CD4-positive, alpha-beta T cell treated with Interleukin-2 at 100 ng/mL for 4 hours (primary cell): ENCODE measurements around the gene GPR160.

Source experiments
- DNase-seq: peaks from one replicate; pipeline ENCODE4 v3.0.0-alpha.2; 2020; ENCODE audit warnings: low spot score

Gene GPR160

GRCh38 chr3:170027233-170028102 is 10.3 kb upstream of the GPR160 start:
- peak; percentile 6 for DNase-seq

GRCh38 chr3:170033489-170033888 is 4.3 kb upstream of the GPR160 start:
- DNase-seq, result peak; percentile 43

GRCh38 chr3:170038434-170039110 is 777 bp downstream of the GPR160 start:
- peak; percentile 14 for DNase-seq

GRCh38 chr3:170040418-170040817 is 2.6 kb downstream of the GPR160 start:
- DNase-seq, result no peak

- no peak for DNase-seq
These were observed 5.7 kb downstream of the GPR160 start for GRCh38 chr3:170043506-170043905.

GRCh38 chr3:170044271-170044670 is 6.5 kb downstream of the GPR160 start:
- no peak for DNase-seq

- DNase-seq, result no peak
These were observed 7.0 kb downstream of the GPR160 start for GRCh38 chr3:170044795-170045244.

GRCh38 chr3:170046269-170047132 is 8.7 kb downstream of the GPR160 start:
- DNase-seq, result no peak

- no peak for DNase-seq
These were observed 9.3 kb downstream of the GPR160 start for GRCh38 chr3:170047133-170047404.

GRCh38 chr3:170049146-170050000 is 11.6 kb downstream of the GPR160 start:
- no peak for DNase-seq

GRCh38 chr3:170050753-170051152 is 13.0 kb downstream of the GPR160 start:
- no peak for DNase-seq

GRCh38 chr3:170052398-170052797 is 14.6 kb downstream of the GPR160 start:
- DNase-seq, result no peak

GRCh38 chr3:170054204-170054603 is 16.4 kb downstream of the GPR160 start:
- peak; percentile 10 for DNase-seq

GRCh38 chr3:170055209-170055608 is 17.4 kb downstream of the GPR160 start:
- DNase-seq, result no peak

- DNase-seq, result no peak
These were observed 19.1 kb downstream of the GPR160 start for GRCh38 chr3:170056710-170057454.

- no peak for DNase-seq
These were observed 19.8 kb downstream of the GPR160 start for GRCh38 chr3:170057550-170057949.

- DNase-seq, result no peak
These were observed 20.3 kb downstream of the GPR160 start for GRCh38 chr3:170058127-170058526.

GRCh38 chr3:170059447-170059846 is 21.7 kb downstream of the GPR160 start:
- DNase-seq, result no peak

- no peak for DNase-seq
These were observed 24.3 kb downstream of the GPR160 start for GRCh38 chr3:170062068-170062467.

- no peak for DNase-seq
These were observed 25.0 kb downstream of the GPR160 start for GRCh38 chr3:170062769-170063168.

- no peak for DNase-seq
These were observed 25.9 kb downstream of the GPR160 start for GRCh38 chr3:170063691-170064090.
